ENCODE results near the gene C1orf159. TPM values are rescaled to one million over a fixed set of nuclear protein-coding genes. Genes with fewer than 3 reads are reported as not detected.

C1orf159 gene
- total and polyA plus RNA-seq, 2 donors from 2014 or later = 8.6 to 14.8 TPM

DNA sequence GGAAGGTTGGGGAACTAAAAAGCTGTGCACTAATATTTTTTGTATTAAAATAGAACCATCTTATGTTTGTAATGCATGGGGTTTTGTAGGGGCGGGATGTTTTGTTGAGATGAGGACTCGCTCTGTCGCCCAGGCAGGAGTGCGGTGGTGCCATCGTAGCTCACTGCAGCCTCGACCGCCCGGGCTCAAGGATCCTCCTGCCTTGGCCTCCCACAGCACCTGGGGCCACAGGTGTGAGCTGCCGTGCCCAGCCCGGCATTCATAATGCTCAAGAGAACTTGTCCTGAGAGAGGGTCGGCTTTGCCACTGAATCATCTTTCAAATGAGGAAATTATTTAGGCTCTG lies 3.0 kb upstream of the C1orf159 start:
- TF ChIP-seq CTCF (IDR thresholded peaks at IDR 0.05; ENCODE audit: borderline replicate concordance, extremely low read depth, insufficient read depth) = no peak
- H3K4me3 ChIP-seq (ENCODE audit: low read length in 3 of 3) = no peak overlapping the region
- no peaks in the 10 kb centered on the region for H3K36me3 ChIP-seq (ENCODE audit: control insufficient read depth in 2 of 3, insufficient read depth in 3 of 3, low read length in 3 of 3)
- H3K27me3 ChIP-seq (ENCODE audit: control insufficient read depth, insufficient read depth, low read length) = peaks cover 2% of the 10 kb centered on the region
- DNase-seq (peak in 1 of 5 donors; percentile 37), FAIRE-seq (no peak)
- intact Hi-C loops (cut with DNase I) = no loop called here
- no peak overlapping the region for H3K27ac ChIP-seq (ENCODE audit: low read depth in 2 of 2, low read length in 2 of 2)
- H3K9me3 ChIP-seq (ENCODE audit: control insufficient read depth in 2 of 3, insufficient read depth in 1 of 3, low read length in 3 of 3) = no peaks in the 10 kb centered on the region
- H3K9ac ChIP-seq (ENCODE audit: low read length in 3 of 3) = no peak overlapping the region
- peaks cover 0 to 9% (median 0%) of the 10 kb centered on the region in 3 donors for H3K4me1 ChIP-seq (ENCODE audit: control insufficient read depth in 2 of 3, insufficient read depth in 2 of 3, low read depth in 1 of 3, low read length in 3 of 3)

DNA sequence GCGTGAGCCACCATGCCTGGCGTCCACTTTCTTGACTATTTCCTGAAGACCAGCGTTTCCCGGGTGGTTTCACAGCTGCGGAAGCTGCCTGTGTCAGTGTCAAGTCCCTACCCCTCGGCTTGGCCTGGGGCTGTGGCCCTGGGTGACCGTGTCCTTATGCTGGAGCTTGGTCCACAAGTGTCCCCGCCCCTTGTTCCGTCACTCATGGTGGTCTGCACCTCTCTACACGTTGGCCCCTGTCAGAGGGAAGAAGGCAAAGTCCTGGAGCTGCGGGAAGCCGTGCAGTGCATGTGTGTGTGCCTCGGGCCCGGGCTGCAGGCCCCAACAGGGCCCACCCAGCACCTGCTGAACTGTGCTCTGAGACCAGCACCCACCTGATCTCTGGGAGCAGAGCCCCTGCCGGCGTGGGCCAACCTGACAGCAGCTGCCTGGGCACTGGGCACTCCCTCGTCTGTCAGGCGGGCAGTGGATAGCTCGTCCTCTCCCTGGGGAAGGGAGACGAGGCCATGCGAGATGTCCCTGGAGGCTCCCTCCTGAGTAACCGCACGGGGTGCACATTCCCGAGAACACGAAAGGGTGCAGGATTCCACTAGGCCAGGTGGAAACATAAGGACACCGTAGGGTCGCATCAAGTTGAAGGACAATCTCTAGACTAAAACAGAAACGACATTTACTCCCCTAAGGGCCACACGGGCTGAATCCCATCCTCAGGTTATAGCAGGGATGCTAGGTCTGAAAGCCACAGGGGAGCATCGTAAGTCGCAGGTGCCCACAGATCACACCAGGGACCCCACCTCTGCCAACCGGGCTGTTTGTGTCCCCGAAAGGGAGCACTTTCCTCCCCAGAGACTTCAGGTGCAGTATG lies 2.4 kb upstream of the C1orf159 start:
- peaks cover 0 to 9% (median 0%) of the 10 kb centered on the region in 3 donors for H3K4me1 ChIP-seq (ENCODE audit: control insufficient read depth in 2 of 3, insufficient read depth in 2 of 3, low read depth in 1 of 3, low read length in 3 of 3)
- no peak for TF ChIP-seq CTCF (IDR thresholded peaks at IDR 0.05; ENCODE audit: borderline replicate concordance, extremely low read depth, insufficient read depth)
- no peak overlapping the region for H3K4me3 ChIP-seq (ENCODE audit: low read length in 3 of 3)
- intact Hi-C loops (cut with DNase I) = no loop called here
- no peak overlapping the region for H3K27ac ChIP-seq (ENCODE audit: low read depth in 2 of 2, low read length in 2 of 2)
- peak in 1 of 5 donors; percentile 73 for DNase-seq
- peaks cover 0 to 4% (median 0%) of the 10 kb centered on the region in 3 donors for H3K9me3 ChIP-seq (ENCODE audit: control insufficient read depth in 2 of 3, insufficient read depth in 1 of 3, low read length in 3 of 3)
- H3K9ac ChIP-seq (ENCODE audit: low read length in 3 of 3) = no peak overlapping the region
- peaks cover 2% of the 10 kb centered on the region for H3K27me3 ChIP-seq (ENCODE audit: control insufficient read depth, insufficient read depth, low read length)
- no peak for FAIRE-seq
- no peaks in the 10 kb centered on the region for H3K36me3 ChIP-seq (ENCODE audit: control insufficient read depth in 2 of 3, insufficient read depth in 3 of 3, low read length in 3 of 3)

DNA sequence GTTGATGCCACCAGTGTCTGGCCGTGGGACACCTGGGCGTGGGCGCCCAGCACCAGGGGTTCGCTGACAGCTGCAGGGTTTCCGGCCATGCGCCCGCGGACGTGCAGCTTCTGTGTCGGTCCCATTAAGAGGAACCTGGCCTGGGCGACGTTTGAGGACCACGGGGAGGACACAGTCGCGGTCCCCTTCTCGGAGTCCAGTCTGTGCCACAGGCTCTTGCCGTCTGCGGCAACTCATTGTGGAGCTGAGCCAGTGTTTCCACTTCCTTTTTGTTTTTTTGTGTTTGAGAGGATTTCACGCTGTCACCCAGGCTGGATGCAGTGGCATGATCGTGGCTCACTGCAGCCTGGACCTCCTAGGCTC lies 1.6 kb upstream of the C1orf159 start:
- Histone ChIP-seq H3K9me3 (ENCODE audit: control insufficient read depth in 2 of 3, insufficient read depth in 1 of 3, low read length in 3 of 3) (peaks cover 0 to 6% (median 0%) of the 10 kb centered on the region in 3 donors), H3K36me3 (ENCODE audit: control insufficient read depth in 2 of 3, insufficient read depth in 3 of 3, low read length in 3 of 3) (no peaks in the 10 kb centered on the region), H3K4me1 (ENCODE audit: control insufficient read depth in 2 of 3, insufficient read depth in 2 of 3, low read depth in 1 of 3, low read length in 3 of 3) (peaks cover 0 to 5% (median 0%) of the 10 kb centered on the region in 3 donors), H3K27me3 (ENCODE audit: control insufficient read depth, insufficient read depth, low read length) (peaks cover 2% of the 10 kb centered on the region), H3K4me3 (ENCODE audit: low read length in 3 of 3) (no peak overlapping the region), H3K9ac (ENCODE audit: low read length in 3 of 3) (no peak overlapping the region), H3K27ac (ENCODE audit: low read depth in 2 of 2, low read length in 2 of 2) (no peak overlapping the region)
- intact Hi-C loops (cut with DNase I) = no loop called here
- DNase-seq (peak in 1 of 5 donors; percentile 82), FAIRE-seq (no peak)
- no peak for TF ChIP-seq CTCF (IDR thresholded peaks at IDR 0.05; ENCODE audit: borderline replicate concordance, extremely low read depth, insufficient read depth)

Data from kidney (tissue), 14 donors.